NCI-H82 treated with DMSO at 0.1 percent for 48 hours (cell line): Measurements from ENCODE around the gene ZNF532.
"Not testable (repeated sequence)": the region's sequence is repeated elsewhere in the genome, so short reads cannot be mapped to it uniquely, and the experiment has no call there.

Experiments used
- DNase-seq: peaks from one replicate; lab custom pipeline; 2025; ENCODE audit not compliant: unreplicated experiment; lab: John Stamatoyannopoulos, UW

Gene ZNF532, protein sequence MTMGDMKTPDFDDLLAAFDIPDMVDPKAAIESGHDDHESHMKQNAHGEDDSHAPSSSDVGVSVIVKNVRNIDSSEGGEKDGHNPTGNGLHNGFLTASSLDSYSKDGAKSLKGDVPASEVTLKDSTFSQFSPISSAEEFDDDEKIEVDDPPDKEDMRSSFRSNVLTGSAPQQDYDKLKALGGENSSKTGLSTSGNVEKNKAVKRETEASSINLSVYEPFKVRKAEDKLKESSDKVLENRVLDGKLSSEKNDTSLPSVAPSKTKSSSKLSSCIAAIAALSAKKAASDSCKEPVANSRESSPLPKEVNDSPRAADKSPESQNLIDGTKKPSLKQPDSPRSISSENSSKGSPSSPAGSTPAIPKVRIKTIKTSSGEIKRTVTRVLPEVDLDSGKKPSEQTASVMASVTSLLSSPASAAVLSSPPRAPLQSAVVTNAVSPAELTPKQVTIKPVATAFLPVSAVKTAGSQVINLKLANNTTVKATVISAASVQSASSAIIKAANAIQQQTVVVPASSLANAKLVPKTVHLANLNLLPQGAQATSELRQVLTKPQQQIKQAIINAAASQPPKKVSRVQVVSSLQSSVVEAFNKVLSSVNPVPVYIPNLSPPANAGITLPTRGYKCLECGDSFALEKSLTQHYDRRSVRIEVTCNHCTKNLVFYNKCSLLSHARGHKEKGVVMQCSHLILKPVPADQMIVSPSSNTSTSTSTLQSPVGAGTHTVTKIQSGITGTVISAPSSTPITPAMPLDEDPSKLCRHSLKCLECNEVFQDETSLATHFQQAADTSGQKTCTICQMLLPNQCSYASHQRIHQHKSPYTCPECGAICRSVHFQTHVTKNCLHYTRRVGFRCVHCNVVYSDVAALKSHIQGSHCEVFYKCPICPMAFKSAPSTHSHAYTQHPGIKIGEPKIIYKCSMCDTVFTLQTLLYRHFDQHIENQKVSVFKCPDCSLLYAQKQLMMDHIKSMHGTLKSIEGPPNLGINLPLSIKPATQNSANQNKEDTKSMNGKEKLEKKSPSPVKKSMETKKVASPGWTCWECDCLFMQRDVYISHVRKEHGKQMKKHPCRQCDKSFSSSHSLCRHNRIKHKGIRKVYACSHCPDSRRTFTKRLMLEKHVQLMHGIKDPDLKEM (N-terminal part only)

DNA sequence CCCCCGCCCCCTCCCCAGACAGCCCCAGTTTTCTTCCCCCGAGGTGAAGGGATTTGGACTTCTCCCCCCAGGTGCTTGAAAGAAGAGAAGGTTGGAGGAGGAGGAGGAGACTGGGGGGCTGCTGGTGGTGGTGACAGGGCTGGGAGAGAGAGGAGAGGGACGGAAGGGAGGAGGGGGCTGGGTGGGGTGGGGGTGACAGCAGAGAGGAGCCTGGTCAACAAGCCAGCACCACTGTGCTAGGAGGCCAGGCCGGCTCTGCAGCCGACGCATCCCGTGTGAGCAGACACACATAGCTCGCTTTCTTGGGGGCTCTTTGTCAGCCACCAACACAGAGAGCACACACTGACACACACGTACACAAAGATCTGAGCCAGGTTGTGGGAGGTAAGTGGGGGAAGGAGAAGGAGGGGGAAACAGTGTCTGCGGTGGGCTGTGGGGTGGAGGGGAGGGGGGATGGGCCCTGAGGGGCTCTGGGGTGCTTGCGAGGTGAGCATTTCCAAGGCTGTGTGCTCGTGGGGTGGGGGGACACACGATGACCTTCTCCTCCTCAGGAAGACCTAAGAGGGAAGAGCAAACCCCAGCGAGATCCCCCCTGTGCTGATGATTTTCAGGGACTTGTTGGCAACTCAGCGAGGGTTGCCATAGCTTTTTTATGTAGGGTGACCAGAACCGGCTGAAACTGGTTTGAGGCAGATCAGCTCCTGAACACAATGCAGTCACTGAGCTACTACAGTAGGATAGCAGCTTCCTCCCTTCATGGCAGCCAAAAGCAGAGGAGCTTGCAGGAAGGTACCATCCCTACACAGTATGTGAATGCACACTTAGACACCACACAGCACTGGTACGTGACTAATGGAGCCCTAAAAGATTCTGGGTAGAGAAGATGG lies at the start of gene ZNF532:
TSS of gene ZNF532 (plus strand) at position 732 of the 887 bp plus-strand sequence. CDS start 53,411 bp downstream, outside the sequence.
- peak; percentile 78 for DNase-seq

DNA sequence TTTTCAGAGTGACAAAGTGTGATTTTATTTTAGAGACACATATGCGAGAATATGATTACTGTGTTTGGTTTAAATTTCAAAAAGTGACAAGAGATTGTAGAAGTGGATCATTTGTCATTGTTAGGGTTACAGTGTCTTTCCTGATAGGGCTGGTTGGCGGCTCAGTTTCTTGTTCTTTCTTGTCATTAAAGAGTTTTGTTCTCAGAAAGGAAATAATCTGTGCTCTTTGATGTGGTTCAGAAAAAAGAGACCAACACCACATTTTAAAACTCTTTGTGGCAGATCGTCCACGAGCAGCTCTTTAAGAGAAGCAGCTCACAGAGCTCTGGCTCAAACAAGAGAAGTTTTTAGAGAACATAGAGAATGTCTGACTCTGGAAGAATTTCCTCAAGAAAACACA lies 45.6 kb upstream of the ZNF532 start:
- no peak for DNase-seq

DNA sequence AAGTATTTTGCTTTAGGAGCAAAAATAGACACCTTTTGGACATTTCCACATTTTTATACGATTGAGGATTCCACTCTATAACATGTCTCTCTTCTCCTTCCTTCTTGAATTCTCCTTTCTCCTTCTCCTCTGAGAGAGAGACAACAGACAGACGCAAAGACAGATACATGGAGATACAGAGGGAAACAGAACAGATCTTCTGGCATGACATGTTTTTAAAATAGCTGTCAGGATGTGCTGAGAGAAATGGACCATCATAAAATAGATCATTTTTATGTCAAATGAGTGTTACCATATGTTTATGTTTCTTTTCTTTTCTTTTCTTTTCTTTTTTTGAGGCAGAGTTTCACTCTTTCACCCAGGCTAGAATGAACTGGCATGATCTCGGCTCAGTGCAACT lies 44.4 kb upstream of the ZNF532 start:
- no peak for DNase-seq

DNA sequence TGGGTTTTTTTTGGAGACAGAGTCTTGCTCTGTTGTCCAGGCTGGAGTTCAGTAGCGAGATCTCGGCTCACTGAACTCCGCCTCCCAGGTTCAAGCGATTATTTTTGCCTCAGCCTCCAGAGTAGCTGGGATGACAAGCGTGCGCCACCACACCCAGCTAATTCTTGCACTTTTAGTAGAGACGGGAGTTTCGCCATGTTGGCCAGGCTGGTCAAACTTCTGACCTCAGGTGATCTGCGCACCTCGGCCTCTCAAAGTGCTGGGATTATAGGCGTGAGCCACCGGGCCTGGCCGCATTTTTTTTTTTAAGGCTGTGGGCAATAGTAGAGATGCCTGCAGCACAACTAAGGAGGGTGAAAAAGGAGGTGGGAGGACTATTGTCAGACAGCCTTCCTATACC lies 41.7 kb upstream of the ZNF532 start:
- no peak for DNase-seq

DNA sequence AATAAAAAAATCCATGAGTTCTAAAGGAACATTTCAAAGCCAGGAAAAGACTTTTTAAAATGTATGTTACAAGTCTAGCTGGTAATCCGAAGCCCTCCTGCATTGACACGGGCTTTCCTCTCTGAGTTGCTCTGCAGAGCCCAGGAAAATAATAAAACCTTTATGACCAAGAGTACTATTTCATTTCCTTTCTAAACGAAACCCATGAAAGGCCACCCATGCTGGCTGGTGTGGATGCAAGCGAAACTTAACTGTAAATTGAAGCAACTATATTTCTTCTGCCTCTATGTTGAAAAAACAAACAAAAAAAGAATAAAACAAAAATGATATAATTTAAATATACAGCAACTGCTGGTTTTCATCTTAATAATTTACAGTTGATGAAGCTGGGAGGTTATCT lies 41.3 kb upstream of the ZNF532 start:
- no peak for DNase-seq

DNA sequence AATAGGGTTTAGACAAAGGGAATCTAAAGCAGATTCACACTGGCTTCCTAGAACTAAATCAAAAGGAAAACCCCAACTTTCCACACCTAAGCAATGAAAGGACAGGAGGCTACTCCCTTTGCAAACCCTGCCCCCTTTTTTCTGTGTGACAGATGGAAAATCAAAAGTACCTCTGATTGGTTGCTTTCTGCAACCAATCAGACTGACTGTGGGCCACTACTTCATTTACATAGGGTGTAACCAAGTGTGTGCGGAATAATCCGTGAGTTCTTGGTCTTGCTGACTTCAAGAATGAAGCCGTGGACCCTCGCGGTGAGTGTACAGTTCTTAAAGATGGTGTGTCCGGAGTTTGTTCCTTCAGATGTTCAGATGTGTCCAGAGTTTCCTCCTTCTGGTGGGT lies 37.8 kb upstream of the ZNF532 start:
- not testable (repeated sequence) for DNase-seq

DNA sequence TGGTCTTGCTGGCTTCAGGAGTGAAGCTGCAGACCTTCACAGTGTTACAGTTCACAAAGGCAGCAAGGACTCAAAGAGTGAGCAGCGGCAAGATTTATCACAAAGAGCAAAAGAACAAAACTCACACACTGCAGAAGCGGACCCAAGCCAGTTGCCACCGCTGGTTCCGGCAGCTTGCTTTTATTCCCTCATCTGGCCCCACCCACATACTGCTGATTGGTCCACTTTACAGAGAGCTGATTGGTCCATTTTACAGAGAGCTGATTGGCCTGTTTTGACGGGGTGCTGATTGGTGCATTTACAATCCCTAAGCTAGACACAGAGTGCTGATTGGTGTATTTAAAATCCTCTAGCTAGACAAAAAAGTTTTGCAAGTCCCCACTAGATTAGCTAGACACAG lies 37.2 kb upstream of the ZNF532 start:
- no peak for DNase-seq

DNA sequence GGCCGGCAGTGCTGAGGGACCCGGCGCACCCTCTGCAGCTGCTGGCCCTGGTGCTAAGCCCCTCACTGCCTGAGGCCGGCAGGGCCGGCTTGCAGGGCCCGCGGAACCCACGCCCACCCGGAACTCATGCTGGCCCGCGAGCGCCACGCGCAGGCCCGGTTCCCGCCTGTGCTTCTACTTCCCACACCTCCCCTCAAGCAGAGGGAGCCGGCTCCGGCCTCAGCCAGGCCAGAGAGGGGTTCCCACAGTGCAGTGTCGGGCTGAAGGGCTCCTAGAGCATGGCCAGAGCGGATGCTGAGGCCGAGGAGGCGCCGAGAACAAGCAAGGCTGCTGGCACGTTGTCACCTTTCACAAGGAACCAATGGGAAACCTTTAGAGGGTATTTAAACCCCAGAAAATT lies 36.8 kb upstream of the ZNF532 start:
- no peak for DNase-seq

DNA sequence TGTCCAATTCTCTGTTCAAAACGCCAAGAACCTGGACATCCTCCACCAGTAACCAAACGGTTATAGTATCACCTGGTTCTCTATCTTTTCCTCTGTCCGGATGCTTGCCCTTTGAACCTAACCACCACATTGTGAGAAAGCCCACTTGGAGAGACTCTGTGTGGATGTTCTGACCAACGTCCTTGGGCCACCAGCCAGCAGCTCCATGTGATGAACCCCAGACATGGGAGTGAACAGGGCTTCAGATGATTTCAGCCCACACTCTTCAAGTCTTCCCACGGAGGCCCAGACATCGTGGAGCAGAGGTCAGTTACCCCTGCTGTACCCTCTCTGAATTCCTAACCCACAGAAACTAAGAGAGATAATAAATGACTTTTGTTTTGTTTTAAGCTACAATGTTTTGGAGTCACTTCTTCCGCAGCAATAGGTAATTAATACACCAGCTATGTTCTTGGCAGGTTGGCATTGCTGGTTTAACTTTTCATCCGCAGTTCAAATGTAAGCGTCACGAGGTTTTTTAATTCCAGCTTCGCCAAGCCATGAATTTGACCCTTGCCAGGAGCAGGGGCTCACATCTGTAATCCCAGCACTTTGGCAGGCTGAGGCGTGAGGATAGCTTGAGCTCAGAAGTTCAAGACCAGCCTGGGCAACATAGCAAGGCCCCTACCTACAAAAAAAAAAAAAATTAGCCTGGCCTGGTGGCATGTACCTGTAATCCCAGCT lies 36.1 kb upstream of the ZNF532 start:
- DNase-seq = no peak

DNA sequence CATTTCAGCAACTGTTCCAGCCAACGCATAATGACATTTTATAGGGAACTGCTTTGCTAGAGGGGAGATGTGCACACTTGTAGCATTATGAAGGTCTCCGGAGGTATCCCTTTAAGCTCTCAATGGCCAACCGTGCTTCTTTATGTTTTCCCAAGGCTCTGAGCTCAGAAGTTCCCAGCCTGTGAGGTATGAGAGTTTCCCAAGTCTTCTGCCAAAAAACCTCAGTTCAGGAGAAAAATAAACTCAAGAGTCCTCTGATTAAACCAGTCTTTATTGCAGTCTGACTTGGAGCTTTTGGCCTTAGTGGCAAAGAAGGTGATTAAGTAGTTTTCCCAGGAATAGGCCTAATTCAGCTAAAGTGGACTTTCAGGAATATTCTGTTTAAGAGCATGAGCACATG lies 35.4 kb upstream of the ZNF532 start:
- no peak for DNase-seq

DNA sequence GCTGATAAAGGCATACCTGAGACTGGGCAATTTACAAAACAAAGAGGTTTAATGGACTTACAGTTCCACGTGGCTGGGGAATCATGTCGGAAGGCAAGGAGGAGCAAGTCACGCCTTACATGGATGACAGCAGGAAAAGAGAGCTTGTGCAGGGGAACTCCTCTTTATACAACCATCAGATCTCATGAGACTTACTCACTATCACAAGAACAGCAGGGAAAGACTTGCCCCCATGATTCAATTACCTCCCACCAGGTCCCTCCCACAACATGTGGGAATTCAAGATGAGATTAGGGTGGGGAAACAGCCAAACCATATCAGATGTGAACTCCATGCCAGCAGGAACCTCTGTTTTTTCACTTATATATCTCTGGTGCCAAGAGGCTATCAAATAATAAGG lies 34.8 kb upstream of the ZNF532 start:
- not testable (repeated sequence) for DNase-seq

DNA sequence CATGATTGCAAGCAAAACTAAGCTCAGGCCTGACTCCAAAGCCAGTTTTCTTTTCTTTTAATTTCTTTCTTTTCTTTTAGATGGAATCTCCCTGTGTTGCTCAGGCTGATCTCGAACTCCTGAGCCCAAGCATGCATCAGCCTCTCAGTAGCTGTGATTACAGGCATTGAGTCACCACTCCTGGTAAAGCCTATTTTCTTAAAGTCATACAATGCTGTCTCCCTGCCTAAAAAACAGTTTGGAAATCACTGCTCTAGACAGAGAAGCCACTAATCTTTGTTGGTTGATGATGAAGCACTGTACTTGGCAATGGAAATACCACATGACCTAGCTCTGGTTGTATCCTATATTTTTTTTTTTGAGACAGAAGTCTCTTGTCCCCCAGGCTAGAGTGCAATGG lies 33.1 kb upstream of the ZNF532 start:
- DNase-seq = no peak

DNA sequence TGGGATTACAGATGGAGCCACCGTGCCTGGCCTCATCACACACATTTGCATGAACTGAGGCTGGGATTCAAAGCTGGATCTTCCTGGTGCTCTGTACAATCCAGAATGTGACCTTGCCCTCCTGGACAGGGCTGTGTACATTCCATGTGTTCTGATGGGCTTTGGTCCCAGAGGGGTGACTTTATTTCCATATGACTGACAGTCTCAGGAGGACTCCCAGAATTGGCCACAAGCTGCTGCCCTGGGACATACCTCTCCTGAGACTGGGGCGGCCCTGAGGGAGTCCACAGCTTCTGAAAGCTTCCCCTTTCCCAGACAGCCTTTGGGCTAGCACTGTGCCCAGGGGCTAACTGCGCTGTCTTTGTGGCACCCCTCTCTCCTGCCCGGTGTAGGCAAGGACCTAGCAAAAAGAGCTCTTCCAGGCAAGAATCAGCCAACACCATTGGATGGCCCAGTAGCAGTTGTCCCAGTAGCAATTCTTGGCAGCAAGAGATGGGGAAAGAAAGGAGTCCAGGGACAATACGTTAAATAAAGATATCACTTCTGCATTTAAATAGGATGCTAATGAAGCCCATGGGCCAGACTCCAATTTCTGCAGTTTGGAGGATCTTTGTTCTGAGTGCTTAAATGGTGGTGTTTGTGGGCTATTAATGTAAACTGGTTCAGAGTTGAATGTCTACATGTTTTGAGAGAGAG lies 26.4 kb upstream of the ZNF532 start:
- DNase-seq = no peak

DNA sequence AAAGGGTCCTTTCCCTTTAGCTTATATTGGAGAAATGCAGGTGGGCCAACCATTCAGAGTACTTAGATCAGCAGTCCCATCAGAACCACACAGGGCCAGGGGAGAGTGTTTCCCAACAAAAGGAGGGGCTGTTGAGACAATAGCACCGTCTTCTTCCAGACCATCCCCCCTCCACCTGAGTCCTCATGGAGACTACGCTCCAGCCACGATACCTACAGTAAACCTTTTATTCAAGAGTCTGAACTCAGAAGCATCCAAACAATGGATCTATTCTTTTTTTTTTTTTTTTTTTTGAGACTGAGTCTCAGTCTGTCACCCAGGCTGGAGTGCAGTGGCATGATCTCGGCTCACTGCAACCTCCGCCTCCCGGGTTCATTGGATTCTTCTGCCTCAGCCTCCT lies 25.7 kb upstream of the ZNF532 start:
- no peak for DNase-seq

DNA sequence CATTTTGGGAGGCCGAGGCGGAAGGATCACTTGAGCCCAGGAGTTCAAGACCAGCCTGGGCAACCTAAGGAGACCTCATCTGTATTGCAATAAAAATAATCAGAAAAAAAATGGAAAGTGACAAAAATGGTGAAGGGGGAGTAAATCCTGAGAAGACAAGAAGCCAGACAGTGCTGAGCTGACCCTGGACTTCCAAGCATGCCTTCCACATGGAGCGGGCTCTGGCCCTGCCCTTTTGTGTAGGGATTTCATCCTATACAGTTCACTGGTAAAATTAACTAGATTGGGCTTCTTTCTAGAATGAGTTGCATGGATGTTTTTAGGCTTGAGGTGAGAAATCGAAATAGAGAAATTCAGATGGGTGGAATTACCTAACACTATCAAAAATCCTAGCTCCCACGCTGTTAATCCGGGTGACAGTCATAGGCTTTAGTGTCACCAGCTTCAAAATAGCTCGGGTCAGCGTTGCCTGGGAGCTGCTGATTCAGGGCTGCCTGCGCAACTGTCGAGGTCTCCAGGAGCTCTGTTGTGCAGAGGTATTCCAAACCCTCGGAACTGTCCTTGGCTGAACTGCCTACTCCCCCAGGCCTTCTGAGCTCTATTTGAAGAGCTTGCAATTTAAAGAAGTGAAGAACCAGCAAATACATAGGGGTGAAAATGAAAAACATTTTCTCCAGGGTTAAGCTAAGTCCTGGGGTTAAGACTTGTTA lies 21.5 kb upstream of the ZNF532 start:
- peak; percentile 61 for DNase-seq

DNA sequence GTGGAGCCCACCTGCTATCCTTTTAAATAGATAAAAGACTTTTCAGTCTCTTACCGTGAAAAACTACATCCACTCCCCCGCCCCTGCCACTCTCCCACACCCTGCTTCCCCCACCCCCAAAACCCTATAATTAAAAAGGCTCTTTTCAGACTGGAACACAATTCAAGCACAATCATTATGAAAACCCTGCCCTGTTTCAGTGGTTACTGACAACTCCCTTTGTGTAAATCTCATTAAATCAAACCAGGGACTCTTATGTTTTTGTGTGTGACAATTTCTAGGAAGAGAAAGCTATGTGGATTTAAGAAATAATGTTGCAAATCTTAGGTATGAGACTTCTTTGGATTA lies 21.0 kb upstream of the ZNF532 start:
- no peak for DNase-seq

DNA sequence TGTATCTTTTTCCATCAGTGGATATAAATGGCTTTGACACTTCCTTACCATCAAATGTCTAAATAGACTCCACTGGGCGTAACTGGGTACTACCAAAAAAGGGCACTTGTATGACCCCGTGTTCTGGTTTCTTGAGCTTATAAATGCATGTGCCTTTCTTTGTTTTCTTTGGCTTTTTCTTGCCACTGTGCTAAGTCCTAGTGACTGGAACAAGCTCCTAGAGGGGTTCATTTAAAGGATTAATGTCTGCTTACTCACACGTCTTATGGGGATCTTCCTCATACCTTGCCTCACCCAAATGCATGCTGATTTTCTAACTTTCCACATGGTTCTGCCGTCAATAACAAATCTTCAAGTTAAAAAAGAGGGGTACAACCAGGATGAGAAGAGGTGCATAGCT lies 19.8 kb upstream of the ZNF532 start:
- peak; percentile 44 for DNase-seq

DNA sequence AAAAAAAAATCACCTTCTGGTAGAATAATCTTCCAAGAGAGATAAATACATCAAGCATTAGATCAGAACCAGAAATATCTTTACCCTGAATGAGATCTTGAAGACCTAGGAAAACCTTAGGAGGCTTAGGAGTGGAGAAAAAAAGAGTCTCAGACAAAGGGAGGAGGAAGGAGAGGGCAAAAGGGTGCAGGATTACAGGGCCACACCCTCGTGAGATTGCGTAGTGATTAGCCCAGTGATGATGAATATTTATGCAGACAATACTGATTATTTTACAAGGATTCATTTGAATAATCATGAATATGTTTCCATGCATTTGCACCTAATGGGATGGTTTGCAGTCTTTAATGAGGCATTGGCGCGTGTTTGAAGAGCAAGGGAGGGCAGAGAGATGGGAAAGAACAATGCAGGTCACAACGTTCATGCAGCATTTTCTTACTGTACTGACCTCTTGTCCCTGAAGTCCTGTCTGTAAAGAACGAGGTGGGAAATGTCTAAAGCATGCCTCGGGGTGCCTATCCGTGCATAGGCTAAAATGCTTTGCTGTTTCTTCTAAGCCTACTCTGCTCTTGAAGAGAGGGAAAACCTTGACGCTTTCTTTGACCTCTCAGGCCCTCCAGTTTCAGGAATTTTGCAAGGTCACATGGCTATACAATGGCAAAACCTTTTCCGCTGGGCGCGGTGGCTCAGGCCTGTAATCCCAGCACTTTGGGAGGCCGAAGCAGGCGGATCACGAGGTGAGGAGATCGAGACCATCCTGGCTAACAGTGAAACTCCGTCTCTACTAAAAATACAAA lies 18.6 kb upstream of the ZNF532 start:
- DNase-seq = no peak
